Glutamatergic neuron (in vitro differentiated cells): ENCODE measurements around the gene NUTM1. TPM values are rescaled to one million over a fixed set of nuclear protein-coding genes. Genes with fewer than 3 reads are reported as not detected.
"Not testable (repeated sequence)": the region's sequence is repeated elsewhere in the genome, so short reads cannot be mapped to it uniquely, and the experiment has no call there.

Source experiments
- DNase-seq: peaks from one replicate; pipeline ENCODE4 v3.0.0; 2022
- H3K27ac Mint-ChIP-seq: one replicate; pipeline ENCODE4 v1.8.0; 2020; ENCODE audit warnings: mild to moderate bottlenecking, mixed read lengths, inconsistent platforms; ENCODE audit not compliant: unreplicated experiment
- H3K27me3 Mint-ChIP-seq: one replicate; pipeline ENCODE4 v1.8.0; 2020; ENCODE audit warnings: mild to moderate bottlenecking, moderate library complexity, mixed read lengths, inconsistent platforms; ENCODE audit not compliant: unreplicated experiment
- H3K36me3 Mint-ChIP-seq: one replicate; pipeline ENCODE4 v1.8.0; 2020; ENCODE audit warnings: mild to moderate bottlenecking, mixed read lengths, inconsistent platforms; ENCODE audit not compliant: unreplicated experiment
- H3K4me1 Mint-ChIP-seq: one replicate; pipeline ENCODE4 v1.8.0; 2020; ENCODE audit warnings: mild to moderate bottlenecking, low read depth, mixed read lengths, inconsistent platforms; ENCODE audit not compliant: unreplicated experiment
- H3K4me3 Mint-ChIP-seq: one replicate; pipeline ENCODE4 v1.8.0; 2020; ENCODE audit warnings: mild to moderate bottlenecking, mixed read lengths, inconsistent platforms; ENCODE audit not compliant: unreplicated experiment
- H3K9me3 Mint-ChIP-seq: one replicate; pipeline ENCODE4 v1.8.0; 2020; ENCODE audit warnings: mild to moderate bottlenecking, moderate library complexity, mixed read lengths, inconsistent platforms; ENCODE audit not compliant: unreplicated experiment
- microRNA-seq: library from miRNA; unstranded; fragments of <30 nt; microRNA quantifications from one replicate; pipeline ENCODE4, GENCODE V29; 2020; ENCODE audit not compliant: unreplicated experiment
- total RNA-seq: library from RNA; stranded (reverse); fragmentation: NEBNext Ultra II Directional; extraction: Animal tissue kit (Norgen Biotek cat#: 25700); gene quantifications from one replicate; pipeline ENCODE4 v1.2.1, GENCODE V29; 2021; ENCODE audit not compliant: unreplicated experiment
- TF ChIP-seq, protein P1 (sequence below): fragments of 200-600 bp; sonication (generic); IDR thresholded peaks from one replicate; pipeline ENCODE4 v1.5.0; 2021; ENCODE audit not compliant: partially characterized antibody, unreplicated experiment

Gene NUTM1
- total RNA-seq, 1 donor from 2014 or later, result not detected

DNA sequence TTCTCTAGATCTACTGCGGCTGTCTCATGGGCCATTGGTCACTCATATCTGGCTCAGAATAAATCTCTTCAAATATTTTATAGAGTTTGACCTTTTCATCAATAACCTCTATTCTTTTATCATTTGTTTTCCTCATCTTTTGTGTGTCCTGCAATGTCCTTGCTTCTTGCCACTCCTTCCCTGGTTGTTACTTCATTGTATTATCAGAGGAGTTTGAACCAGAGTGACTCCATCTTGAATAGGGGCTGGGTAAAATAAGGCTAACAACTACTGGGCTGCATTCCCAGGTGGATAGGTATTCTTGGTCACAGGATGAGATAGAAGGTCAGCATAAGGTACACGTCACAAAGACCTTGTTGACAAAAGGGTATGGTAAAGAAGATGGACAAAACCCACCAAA lies 33.7 kb downstream of the NUTM1 start:
- Mint-ChIP-seq H3K36me3 (peaks cover 5% of the 10 kb centered on the region), H3K27me3 (no peaks in the 10 kb centered on the region), H3K4me3 (no peak overlapping the region), H3K27ac (no peak overlapping the region), H3K9me3 (no peaks in the 10 kb centered on the region), H3K4me1 (no peaks in the 10 kb centered on the region)
- TF ChIP-seq, protein P1, sequence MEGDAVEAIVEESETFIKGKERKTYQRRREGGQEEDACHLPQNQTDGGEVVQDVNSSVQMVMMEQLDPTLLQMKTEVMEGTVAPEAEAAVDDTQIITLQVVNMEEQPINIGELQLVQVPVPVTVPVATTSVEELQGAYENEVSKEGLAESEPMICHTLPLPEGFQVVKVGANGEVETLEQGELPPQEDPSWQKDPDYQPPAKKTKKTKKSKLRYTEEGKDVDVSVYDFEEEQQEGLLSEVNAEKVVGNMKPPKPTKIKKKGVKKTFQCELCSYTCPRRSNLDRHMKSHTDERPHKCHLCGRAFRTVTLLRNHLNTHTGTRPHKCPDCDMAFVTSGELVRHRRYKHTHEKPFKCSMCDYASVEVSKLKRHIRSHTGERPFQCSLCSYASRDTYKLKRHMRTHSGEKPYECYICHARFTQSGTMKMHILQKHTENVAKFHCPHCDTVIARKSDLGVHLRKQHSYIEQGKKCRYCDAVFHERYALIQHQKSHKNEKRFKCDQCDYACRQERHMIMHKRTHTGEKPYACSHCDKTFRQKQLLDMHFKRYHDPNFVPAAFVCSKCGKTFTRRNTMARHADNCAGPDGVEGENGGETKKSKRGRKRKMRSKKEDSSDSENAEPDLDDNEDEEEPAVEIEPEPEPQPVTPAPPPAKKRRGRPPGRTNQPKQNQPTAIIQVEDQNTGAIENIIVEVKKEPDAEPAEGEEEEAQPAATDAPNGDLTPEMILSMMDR, result no peak
- DNase-seq, result no peak

DNA sequence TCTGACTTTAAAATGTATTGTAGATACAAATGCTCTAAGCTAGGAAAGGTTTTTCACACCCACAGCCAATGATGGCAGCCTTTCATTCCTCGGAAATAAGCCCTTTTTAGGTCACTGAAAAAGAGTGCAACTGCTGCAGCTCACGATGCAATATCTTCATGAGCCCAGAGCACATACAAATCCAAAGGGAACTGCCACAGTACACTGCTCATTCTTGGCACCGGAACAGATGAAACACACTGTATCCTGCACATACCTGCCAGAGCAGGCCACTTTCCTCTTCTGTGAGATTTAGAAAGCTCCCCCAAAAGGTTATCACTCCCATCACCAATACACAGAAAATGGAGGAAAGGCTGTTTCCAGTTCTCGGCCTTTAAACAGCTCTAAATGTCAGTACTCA lies 37.4 kb downstream of the NUTM1 start:
- not testable (repeated sequence) for H3K27me3 Mint-ChIP-seq, H3K27ac Mint-ChIP-seq, H3K4me1 Mint-ChIP-seq, H3K36me3 Mint-ChIP-seq, H3K9me3 Mint-ChIP-seq, DNase-seq, H3K4me3 Mint-ChIP-seq

DNA sequence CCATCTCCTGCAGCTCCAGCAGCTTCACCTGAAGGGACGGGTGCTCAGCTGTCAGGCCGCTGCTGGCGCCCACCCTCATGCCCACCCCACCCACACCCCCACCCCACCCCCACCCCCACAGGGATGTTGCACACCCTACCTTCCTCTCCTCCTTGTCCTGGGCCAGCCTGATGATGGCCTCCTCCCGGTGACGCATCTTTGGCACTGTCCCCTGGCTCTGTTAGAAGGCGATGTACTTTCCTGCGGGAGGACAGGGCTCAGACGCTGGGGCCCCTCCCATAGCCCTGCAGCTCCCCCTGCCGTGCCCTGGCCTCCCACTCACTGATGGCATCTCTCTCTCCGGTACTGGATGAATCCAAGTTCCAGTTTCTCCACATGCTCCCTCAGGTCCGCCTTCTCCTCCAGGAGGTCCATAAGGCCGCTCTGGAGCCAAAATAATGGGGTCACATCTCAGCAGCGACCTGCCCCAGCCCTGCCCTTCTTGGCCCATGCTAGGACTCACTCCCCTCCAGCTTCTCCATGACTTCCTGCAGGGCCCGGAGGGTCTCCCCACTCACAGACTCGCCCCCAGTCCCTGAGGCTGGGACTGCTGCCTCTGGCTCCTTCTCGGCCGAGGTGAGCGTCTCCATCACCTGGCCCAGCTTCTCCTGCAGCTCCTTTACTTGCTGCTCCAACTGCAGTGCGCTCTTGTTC lies 38.9 kb downstream of the NUTM1 start:
- H3K4me1 Mint-ChIP-seq, H3K27ac Mint-ChIP-seq, H3K9me3 Mint-ChIP-seq, H3K4me3 Mint-ChIP-seq, H3K36me3 Mint-ChIP-seq, H3K27me3 Mint-ChIP-seq, DNase-seq: not testable (repeated sequence)

DNA sequence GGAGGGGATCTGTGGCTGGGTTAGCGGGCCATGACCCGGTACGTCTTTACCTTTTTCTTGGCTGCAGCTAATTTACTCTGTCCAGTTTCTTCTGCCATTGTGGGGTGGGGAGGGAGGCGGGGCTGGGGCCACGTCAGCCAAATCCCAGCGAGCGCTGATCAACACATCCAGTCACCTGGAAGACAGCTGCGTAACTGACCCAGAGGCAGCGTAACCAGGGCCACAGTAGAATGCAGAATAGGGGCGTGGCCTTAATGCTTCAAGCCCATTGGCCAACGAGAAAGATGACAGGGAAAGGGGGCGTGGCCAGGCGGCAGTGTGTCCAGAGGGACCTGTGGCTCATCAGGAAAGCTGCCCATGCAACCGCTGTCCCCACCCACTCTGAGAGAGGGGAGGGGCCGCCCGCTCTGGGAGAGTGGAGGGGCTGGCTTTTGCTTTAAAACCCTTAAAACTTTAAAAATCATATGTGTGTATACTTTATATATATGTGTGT lies 46.5 kb downstream of the NUTM1 start:
- not testable (repeated sequence) for H3K9me3 Mint-ChIP-seq

DNA sequence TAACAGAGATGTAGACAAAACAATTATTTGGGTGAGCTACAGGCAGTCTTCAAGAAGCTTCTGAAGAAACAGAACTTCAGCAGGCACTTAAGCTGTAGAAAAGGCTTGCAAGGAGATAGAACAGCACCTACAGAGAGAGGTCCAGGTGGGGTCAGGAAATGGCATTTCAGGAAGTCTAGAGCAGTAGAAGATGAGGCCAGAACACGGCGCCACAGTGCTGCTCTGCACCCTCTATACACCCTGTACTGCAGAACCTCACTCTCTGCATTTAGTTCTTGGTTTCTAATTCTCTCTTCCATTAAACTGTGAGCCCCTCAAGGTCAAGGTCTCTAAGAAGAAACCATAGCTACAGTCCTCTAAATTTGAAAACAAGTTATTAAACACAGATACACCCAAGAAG lies 49.9 kb downstream of the NUTM1 start:
- not testable (repeated sequence) for H3K27ac Mint-ChIP-seq, H3K36me3 Mint-ChIP-seq, H3K4me3 Mint-ChIP-seq, H3K4me1 Mint-ChIP-seq, H3K9me3 Mint-ChIP-seq, DNase-seq, H3K27me3 Mint-ChIP-seq

More for the DNA sequence above, 46.5 kb downstream of the NUTM1 start:
- H3K27me3 Mint-ChIP-seq, H3K4me3 Mint-ChIP-seq, H3K4me1 Mint-ChIP-seq, H3K27ac Mint-ChIP-seq, DNase-seq, H3K36me3 Mint-ChIP-seq: not testable (repeated sequence)

DNA sequence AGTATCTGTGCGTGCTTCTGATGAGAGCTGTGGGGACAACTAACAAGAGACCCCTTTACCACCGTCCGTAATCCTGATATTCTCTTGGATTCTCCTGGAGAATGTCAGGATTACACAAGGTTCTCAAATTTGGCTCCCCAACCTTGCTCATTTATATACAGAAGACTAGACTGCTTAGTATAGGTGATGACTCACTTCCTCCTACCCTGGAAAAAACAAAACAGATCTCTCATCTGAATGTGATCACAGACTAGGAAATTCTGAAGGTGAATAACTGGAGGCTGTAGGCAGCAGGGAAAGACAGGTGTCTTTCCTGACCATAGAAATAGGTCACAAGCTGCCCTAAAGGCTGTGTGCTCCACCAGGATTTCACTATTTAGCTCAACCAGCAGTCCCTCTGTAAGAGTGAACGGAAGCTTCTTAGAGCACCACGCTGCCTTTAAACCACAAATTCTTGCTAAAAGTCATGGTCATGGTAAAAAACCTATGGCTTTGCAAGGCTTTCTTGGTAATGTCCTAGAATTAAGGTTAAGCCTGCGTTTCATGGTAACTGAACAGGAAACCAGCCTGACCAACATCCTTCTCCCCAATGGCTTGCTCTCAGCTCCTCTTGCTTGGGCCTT lies 54.6 kb downstream of the NUTM1 start:
- H3K27ac Mint-ChIP-seq, H3K9me3 Mint-ChIP-seq, DNase-seq: not testable (repeated sequence)

DNA sequence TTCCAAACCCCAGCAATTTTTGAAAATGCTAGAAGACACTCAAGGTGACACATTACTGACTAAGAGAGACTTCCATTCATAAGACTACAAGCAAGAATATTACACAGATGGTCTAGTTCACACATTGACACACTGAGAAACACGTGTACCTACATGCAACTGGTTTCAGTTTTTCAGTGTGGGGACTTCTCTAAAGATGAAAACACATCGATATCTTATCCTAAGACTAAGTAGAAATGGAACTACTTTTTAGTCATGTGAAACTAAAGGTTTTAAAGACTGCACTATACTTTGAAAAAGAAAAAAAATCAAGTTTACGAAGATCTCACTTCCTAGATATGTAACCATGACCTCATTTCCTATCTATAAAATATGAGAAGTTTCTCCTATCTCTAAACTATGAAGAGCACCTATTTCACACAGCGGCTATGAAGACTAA lies 60.1 kb downstream of the NUTM1 start:
- not testable (repeated sequence) for H3K9me3 Mint-ChIP-seq, H3K4me3 Mint-ChIP-seq, H3K36me3 Mint-ChIP-seq, H3K4me1 Mint-ChIP-seq, DNase-seq, H3K27me3 Mint-ChIP-seq, H3K27ac Mint-ChIP-seq

More for the DNA sequence above, 54.6 kb downstream of the NUTM1 start:
- not testable (repeated sequence) for H3K36me3 Mint-ChIP-seq, H3K4me1 Mint-ChIP-seq, H3K27me3 Mint-ChIP-seq, H3K4me3 Mint-ChIP-seq

DNA sequence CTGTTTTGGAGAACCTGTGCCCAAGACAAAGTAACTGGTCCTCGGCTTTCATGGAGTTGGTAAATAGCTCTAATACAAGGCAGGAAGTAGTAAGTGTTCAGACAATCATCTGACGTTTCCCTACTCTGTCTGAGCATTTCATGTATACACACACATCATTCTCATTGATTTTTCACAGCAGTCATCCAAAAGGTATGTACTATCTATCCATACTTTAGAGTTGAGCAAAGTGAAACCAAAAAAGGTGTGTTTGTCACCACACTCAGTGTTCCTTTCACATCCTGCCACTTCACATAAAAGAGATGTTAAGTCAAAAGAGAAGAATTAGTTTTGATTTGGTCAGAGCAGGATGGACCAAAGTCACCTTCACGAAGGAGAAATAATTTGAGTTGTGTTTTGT lies 60.8 kb downstream of the NUTM1 start:
- not testable (repeated sequence) for DNase-seq, H3K9me3 Mint-ChIP-seq, H3K4me1 Mint-ChIP-seq, H3K27ac Mint-ChIP-seq, H3K4me3 Mint-ChIP-seq, H3K27me3 Mint-ChIP-seq, H3K36me3 Mint-ChIP-seq

Small RNA genes lying within 50 kb of the gene (microRNA-seq; reads per million reads assigned to microRNA genes)
- not detected for gene MIR1233-1

Other genes starting within 250 kb of the NUTM1 start
- gene EMC7, start 241.5 kb upstream of the NUTM1 start, total RNA-seq, result 47.4 TPM
- 1.7 TPM for gene PGBD4, start 241.2 kb upstream of the NUTM1 start, total RNA-seq
- gene KATNBL1, start 133.2 kb upstream of the NUTM1 start, total RNA-seq, result 64.7 TPM
- 98.4 TPM for gene EMC4, start 118.3 kb upstream of the NUTM1 start, total RNA-seq
- 43.3 TPM for gene SLC12A6, start 5.5 kb upstream of the NUTM1 start, total RNA-seq
- gene NOP10, start 179 bp upstream of the NUTM1 start, total RNA-seq, result 137 TPM
- 107 TPM for gene LPCAT4, start 23.9 kb downstream of the NUTM1 start, total RNA-seq
- 85.7 TPM for gene GOLGA8A, start 94.5 kb downstream of the NUTM1 start, total RNA-seq
- gene GOLGA8B, start 240.3 kb downstream of the NUTM1 start, total RNA-seq, result 161 TPM